Ishikawa (cell line): Measurements from ENCODE around the gene DHPS.

ENCODE experiments used
- CEBPB ChIP-seq: IDR thresholded peaks from 2 replicates; pipeline ENCODE4 v1.6.1; 2012
- EP300 ChIP-seq: IDR thresholded peaks from 2 replicates; pipeline ENCODE4 v1.6.1; 2012; ENCODE audit warnings: borderline replicate concordance
- FOXM1 ChIP-seq: IDR thresholded peaks from 2 replicates; pipeline ENCODE4 v1.6.1; 2012; ENCODE audit warnings: low read depth, borderline replicate concordance
- TF ChIP-seq, protein P1 (sequence below): IDR thresholded peaks from 2 replicates; pipeline ENCODE4 v1.6.1; 2012; ENCODE audit warnings: low read depth, mild to moderate bottlenecking

- TF ChIP-seq CEBPB (no peak), EP300 (no peak), FOXM1 (no peak)
- TF ChIP-seq, protein P1, sequence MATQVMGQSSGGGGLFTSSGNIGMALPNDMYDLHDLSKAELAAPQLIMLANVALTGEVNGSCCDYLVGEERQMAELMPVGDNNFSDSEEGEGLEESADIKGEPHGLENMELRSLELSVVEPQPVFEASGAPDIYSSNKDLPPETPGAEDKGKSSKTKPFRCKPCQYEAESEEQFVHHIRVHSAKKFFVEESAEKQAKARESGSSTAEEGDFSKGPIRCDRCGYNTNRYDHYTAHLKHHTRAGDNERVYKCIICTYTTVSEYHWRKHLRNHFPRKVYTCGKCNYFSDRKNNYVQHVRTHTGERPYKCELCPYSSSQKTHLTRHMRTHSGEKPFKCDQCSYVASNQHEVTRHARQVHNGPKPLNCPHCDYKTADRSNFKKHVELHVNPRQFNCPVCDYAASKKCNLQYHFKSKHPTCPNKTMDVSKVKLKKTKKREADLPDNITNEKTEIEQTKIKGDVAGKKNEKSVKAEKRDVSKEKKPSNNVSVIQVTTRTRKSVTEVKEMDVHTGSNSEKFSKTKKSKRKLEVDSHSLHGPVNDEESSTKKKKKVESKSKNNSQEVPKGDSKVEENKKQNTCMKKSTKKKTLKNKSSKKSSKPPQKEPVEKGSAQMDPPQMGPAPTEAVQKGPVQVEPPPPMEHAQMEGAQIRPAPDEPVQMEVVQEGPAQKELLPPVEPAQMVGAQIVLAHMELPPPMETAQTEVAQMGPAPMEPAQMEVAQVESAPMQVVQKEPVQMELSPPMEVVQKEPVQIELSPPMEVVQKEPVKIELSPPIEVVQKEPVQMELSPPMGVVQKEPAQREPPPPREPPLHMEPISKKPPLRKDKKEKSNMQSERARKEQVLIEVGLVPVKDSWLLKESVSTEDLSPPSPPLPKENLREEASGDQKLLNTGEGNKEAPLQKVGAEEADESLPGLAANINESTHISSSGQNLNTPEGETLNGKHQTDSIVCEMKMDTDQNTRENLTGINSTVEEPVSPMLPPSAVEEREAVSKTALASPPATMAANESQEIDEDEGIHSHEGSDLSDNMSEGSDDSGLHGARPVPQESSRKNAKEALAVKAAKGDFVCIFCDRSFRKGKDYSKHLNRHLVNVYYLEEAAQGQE: no peak
Measured at GRCh38 chr19:12708641-12709040, 27.0 kb upstream of the DHPS start.
